OCI-M2 (cell line): Measurements from ENCODE around the gene SMNDC1.
"Not testable (repeated sequence)": the region's sequence is repeated elsewhere in the genome, so short reads cannot be mapped to it uniquely, and the experiment has no call there.

Experiments
- DNase-seq: peaks from one replicate; lab custom pipeline; 2025; ENCODE audit not compliant: unreplicated experiment; lab: John Stamatoyannopoulos, UW

SMNDC1 gene

GRCh38 chr10:110252151-110252550, 52.6 kb downstream of the SMNDC1 start:
- no peak for DNase-seq

GRCh38 chr10:110251392-110251791, 53.3 kb downstream of the SMNDC1 start:
- DNase-seq, result not testable (repeated sequence)

- DNase-seq, result not testable (repeated sequence)
Observed at GRCh38 chr10:110249489-110249888, 55.2 kb downstream of the SMNDC1 start.

GRCh38 chr10:110247833-110248232, 56.9 kb downstream of the SMNDC1 start:
- DNase-seq, result not testable (repeated sequence)

- no peak for DNase-seq
Observed at GRCh38 chr10:110244550-110244949, 60.2 kb downstream of the SMNDC1 start.

- no peak for DNase-seq
Observed at GRCh38 chr10:110242511-110242910, 62.2 kb downstream of the SMNDC1 start.

- DNase-seq, result no peak
Observed at GRCh38 chr10:110241841-110242240, 62.9 kb downstream of the SMNDC1 start.

- DNase-seq, result no peak
Observed at GRCh38 chr10:110241407-110241806, 63.3 kb downstream of the SMNDC1 start.
